HG02884 (cell line): ENCODE results near the gene FHL5.
"Not testable (repeated sequence)": the region's sequence is repeated elsewhere in the genome, so short reads cannot be mapped to it uniquely, and the experiment has no call there.

Experiments used
- ATAC-seq: cut with Tn5 transposase; IDR thresholded peaks from one replicate; pipeline ENCODE4 v1.9.1; 2021; ENCODE audit warnings: mild to moderate bottlenecking, moderate library complexity; ENCODE audit not compliant: unreplicated experiment

FHL5 gene

GRCh38 chr6:96608074-96608473, 45.1 kb downstream of the FHL5 start:
- no peak for ATAC-seq

GRCh38 chr6:96610019-96610418, 47.1 kb downstream of the FHL5 start:
- peak; percentile 56 for ATAC-seq

DNA sequence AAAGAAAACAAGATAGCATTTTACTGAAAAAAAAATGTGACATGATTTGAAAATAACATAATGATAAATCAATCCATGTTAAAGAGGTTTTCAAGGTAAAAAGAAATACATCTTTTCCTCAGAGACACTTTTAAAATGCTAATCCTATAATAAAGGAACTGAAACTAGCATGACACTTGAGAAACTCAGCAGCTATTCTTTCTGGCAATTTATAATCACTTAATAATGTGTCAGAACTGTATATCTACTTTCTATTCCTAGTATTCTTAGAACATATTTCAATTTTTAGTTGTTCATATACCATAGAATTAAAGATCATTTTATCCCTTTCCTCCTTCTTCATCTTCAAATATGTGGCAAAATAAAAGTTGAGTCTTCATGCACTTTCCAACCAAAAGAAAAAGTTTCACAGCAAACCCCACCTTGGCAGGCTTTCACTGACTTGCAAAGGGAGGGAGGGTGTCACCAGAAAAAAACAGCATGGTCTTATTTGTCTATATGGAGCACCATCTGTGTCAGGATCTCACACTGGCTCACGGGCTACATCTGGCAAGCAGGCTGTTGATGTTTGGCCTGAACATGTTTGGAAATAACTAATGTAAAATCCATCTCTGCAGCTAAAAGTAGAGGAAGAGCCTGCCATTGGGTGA, 48.5 kb downstream of the FHL5 start:
- ATAC-seq = peak; percentile 68

DNA sequence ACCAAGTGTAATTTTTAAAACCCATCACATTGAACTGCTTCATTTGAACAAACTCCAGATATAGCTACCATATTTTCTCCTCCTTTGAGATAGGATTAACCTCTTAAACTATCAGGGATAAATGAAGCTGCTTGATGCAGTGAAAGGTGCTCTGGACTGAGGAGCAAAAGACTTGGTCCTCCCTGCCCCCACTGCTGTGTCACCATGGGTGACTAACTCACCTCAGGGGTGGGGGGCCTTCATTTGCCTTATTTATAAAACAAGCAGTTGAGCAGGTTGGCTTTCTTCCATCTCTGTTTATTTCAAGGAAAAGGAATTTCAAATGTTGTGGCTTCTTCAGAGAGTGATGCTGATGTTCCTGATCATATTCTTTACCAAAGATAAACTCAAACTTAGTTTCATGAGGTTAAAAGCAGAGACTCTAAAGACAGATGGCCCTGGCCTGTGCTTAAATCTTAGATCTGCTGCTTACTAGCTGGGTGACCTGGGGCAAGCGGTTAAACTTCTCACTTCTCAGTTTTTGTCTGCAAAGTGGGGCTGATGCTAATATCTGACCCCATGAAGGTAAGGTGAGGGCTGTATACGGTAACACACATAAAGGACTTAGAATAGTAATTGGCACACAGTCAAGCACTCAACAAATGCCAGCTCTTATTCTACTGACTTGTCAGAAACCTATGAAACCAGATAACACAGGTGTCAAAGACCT, 50.5 kb downstream of the FHL5 start:
- ATAC-seq = no peak

GRCh38 chr6:96620851-96621250, 57.9 kb downstream of the FHL5 start:
- no peak for ATAC-seq

DNA sequence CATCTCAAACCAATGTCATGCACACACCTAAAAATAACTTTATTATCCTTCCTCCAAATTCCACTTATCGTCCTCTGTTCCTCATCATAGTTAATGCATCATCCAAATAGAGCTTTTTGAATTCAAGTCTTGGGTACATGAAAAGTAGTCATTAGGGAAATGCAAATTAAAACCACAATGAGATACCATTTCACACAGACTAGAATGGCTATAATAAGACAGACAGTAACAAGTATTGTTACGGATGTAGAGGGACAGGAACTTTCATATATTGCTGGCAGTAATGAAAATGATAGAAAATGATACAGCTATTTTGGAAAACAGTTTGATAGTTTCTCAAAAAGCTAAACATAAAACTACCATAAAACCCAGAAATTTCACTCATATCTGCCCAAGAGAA, 59.1 kb downstream of the FHL5 start:
- no peak for ATAC-seq

- ATAC-seq = no peak
These were observed 62.0 kb downstream of the FHL5 start for GRCh38 chr6:96624957-96625356.

DNA sequence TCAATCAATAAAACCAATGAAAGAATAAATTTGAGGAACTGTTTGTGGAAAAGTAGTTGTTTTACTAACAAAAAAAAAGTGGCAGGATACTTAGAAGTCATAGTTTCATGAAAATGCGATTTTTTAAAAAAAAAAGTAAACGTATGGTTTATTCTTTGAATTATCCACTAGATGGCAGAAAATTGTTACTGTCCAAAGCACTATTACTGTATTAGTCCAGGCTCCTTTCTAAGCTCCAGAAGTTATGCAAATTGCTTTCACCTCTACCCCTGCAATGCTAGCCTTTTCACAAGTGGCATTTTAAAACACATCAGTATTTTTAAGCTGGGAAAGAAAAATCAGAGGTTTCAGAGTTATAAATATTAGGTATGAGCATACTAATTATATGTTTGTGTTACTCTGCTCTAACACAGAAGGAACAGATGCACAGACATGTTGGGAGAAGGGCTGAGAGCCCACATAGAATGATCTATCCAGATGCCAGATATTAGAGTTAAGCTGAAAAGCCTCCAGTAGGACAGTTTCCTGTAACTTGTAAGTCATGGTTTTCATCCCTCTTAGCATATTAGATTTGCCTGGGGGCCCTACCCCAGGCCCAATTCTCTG, 63.9 kb downstream of the FHL5 start:
- peak; percentile 85 for ATAC-seq

GRCh38 chr6:96631248-96631647, 68.3 kb downstream of the FHL5 start:
- no peak for ATAC-seq

GRCh38 chr6:96637979-96638378, 75.1 kb downstream of the FHL5 start:
- not testable (repeated sequence) for ATAC-seq

- no peak for ATAC-seq
These were observed 82.2 kb downstream of the FHL5 start for GRCh38 chr6:96645106-96645505.

- ATAC-seq = peak; percentile 90
These were observed 87.0 kb downstream of the FHL5 start for GRCh38 chr6:96649926-96650325.

DNA sequence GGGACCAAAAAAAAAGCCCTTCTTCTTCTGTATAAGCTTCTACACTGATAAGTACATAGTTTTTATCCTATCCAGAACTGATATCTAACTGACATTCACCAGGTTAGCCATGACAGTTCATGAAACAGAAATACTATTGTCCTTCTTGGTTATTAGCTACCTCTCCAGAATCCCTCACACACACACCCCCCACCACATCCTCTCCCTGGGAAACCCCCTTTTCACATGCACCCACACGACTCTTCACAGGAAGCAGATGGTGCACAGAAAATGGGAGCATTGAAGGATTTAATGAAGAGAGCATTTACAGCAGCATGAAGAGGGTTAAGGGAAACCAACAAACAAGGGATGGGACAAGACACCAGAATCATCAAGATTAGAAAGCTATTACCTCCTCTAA, 88.9 kb downstream of the FHL5 start:
- ATAC-seq = no peak

GRCh38 chr6:96652552-96652951, 89.6 kb downstream of the FHL5 start:
- no peak for ATAC-seq

DNA sequence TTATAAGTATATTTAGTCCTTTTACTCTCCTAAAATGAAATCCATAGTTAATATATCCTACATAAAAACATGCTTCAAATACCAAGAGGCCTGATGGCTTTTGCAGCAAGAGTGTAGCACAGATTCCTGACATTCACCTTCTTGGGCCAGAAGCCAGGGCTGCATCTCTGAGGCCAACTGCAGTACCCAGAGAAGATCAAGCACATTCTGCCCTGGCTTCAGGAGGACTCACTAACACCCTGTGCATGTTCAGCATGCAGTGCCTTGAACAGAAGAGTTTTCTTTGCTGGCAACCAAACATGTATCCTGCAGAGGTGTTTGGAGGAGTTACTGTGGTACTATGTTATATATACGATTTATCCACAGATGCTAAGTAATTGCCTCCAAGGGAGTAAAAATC, 90.3 kb downstream of the FHL5 start:
- no peak for ATAC-seq

- ATAC-seq = no peak
These were observed 93.6 kb downstream of the FHL5 start for GRCh38 chr6:96656567-96656966.

DNA sequence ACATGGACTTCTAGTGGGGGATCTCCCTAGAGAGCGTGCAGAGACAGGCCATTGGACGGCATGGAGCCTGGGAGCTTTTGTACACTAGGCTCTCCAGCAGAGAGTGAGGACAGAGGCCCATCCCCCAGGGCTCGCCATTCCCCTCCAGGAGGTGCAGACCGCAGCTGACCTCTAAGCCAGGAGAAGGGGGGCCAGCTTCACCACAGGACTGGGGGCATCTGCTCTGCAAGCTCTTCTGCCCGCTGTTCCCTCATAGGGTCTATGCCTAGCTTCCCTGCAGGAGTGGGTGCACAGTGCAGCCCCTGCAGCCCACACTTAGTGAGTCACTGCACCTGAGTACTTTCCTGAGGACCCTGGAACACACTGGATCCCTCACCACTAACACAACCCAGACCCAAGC, 94.4 kb downstream of the FHL5 start:
- ATAC-seq = no peak

DNA sequence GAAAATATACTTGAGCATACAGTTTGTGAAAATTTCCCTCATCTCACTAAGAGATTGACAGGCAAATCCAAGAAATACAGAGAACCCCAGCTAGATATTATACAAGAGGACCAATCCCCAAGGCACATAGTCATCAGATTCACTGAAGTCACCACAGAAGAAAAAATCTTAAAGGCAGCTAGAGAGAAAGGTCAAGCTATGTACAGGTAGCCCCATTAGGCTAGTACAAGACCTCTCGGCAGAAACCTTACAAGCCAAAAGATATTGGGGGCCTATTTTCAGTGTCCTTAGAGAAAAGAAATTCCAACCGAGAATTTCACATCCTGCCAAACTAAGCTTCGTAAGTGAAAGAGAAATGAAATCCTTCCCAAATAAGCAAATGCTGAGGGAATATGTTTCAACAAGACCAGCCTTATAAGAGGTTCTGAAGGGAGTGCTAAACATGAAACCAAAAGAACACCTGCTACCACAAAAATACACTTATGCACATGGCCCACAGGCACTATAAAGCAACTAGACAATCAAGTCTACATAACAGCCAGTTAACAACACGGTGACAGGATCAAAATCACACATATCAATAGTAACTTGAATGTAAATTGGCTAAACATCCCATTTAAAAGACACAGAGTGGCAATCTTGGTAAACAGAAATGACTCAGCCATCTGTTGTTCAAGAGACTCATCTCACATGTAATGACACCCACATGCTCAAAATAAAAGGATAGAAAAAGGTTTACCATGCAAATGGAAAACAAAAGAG, 96.3 kb downstream of the FHL5 start:
- peak; percentile 66 for ATAC-seq
